Activated CD8-positive, alpha-beta memory T cell treated with anti-CD3 and anti-CD28 coated beads, Interleukin-2, amount 50 U/mL, for 1 hour (primary cell): Measurements from ENCODE around the gene NFE2L3.
"Not testable (repeated sequence)": the region's sequence is repeated elsewhere in the genome, so short reads cannot be mapped to it uniquely, and the experiment has no call there.

Experiments
- DNase-seq: peaks from one replicate; pipeline ENCODE4 v3.0.0-alpha.2; 2020; ENCODE audit errors: extremely low read depth

NFE2L3 gene

GRCh38 chr7:26147030-26147429 lies 5.0 kb upstream of the NFE2L3 start:
- no peak for DNase-seq

- DNase-seq, result not testable (repeated sequence)
Observed at GRCh38 chr7:26147646-26148306, 4.2 kb upstream of the NFE2L3 start.

DNA sequence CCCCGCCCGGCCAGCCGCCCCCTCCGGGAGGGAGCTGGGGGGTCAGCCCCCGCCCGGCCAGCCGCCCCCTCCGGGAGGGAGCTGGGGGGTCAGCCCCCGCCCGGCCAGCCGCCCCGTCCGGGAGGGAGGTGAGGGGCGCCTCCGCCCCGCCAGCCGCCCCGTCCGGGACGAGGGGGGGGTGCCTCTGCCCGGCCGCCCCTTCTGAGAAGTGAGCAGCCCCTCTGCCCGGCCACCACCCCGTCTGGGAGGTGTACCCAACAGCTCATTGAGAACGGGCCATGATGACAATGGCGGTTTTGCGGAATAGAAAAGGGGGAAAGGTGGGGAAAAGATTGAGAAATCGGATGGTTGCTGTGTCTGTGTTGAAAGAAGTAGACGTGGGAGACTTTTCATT lies 3.7 kb upstream of the NFE2L3 start:
- DNase-seq, result not testable (repeated sequence)

DNA sequence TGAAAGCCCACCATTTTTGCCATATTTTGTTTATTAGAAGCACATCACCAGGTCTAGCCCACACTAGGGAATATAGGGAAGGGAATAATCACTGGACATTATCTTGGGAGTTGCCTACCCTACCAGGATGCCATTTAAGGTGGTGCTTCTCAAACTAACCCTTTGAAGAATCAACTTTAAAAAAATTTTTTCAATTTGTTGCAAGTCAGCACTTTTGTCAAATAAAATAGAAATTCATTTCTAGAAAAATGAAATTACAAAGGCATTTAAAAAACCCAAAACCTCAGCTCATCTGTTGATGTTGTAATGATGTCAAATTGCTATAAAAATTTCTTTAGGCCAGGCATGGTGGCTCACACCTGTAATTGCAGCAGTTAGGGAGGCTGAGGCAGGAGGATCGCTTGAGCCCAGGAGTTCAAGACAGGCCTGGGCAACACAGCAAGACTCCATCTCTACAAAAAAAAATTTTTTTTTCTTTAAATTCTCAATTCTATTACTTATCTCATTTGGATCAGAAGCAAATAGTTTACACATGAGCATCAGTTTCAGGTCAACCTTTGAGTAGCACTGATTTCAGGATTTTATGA lies 2.5 kb upstream of the NFE2L3 start:
- DNase-seq, result no peak

DNA sequence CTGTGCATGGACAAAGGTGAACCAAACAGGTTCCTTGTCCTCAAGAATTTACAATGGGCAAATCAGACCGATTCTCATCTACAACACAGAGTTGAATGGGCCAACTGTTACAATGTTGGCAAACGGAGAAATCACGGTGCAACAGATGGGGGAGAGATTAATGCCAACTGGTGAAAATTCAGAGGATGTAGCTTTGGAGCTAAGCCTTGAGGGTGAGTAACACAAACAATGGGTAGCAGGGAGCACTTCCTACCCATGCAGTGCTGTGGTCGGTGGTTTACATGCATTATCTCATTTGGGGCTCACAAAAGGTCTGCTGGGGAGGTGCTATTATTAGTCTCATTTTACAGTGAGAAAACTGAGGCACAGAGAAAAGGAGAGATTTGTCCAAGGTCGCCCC lies 902 bp upstream of the NFE2L3 start:
- DNase-seq, result no peak

DNA sequence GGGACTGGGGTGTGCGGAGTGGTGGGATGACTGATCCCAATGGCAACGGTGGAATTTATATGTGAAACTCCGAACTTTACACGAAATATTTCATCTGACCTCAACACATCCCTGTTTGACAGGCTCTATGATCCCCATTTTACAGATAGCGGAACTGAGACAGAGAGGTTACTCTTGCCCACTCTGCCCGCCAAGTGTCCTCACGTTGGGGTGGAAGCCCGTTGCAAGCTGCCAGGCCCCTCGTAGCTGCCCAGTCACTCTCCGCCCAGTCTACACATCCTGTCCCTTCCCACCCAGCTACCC lies 397 bp upstream of the NFE2L3 start:
- DNase-seq, result no peak

DNA sequence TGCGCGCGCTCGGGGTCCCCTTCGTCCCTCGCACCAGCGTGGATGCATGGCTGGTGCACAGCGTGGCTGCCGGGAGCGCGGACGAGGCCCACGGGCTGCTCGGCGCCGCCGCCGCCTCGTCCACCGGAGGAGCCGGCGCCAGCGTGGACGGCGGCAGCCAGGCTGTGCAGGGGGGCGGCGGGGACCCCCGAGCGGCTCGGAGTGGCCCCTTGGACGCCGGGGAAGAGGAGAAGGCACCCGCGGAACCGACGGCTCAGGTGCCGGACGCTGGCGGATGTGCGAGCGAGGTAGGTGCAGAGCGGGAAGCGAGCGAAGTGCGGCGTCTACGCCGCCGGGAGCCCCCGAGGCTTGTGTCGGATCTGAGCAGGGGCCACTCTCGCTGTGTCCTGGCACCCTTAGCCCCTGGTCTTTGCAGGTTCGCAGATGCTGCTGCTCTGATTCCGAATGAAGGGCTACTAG lies 813 bp downstream of the NFE2L3 start:
- not testable (repeated sequence) for DNase-seq

DNA sequence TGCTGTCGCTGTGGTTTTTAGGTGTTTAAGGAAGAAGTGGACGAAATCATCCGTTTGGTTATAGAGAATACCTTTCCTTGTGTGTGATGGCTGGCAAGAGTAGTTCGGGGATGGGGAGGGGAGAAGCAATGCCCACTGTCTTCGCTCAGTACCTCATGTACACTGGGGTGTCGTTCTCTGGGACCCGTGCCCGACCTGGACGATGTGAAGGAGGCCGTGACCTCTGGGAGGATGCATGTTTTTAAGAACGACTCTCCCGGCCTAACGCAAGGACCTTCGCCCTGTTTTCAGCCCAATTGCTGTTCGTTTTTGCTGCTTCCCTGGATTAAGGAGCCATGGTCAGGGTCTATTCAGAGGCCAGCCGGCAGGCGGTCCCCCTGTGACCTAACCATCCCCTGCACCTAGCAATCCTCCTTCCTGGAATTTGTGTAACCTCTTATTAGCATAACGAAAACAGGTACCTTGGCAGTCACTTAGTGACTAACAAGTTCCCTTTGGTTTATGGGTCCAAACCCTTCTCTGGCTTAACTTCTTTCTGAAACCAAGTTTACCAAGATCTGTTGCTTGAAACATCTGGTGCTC lies 1.3 kb downstream of the NFE2L3 start:
- DNase-seq, result no peak

GRCh38 chr7:26153823-26154783 lies 2.1 kb downstream of the NFE2L3 start:
- DNase-seq, result no peak

- DNase-seq, result no peak
Observed at GRCh38 chr7:26155531-26156375, 3.8 kb downstream of the NFE2L3 start.

GRCh38 chr7:26156451-26157420 lies 4.7 kb downstream of the NFE2L3 start:
- DNase-seq, result no peak

DNA sequence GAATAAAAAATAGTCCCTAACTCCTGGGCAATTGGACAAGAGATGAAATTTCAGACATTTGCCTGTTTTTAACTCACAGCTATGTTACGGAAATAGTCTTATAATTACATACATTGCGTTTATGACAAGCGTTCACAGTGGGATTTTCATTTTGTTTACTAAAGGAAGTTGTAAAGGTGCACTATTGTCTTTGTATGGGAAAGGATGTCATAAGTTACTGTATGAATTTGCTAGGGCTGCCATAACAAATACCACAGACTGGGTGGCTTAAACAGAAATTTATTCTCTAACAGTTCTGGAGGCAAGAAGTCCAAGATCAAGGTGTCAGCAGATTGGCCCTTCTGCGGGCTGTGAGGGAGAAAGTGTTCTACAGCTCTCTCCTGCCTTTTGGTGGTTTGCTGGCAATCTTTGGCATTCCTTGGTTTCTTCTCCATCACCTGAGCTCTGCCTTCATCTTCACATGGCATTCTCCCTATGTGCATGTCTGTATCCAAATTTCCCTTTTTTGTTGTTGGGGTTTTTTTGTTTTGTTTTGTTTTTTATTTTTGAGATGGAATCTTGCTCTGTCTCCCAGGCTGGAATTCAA lies 5.6 kb downstream of the NFE2L3 start:
- no peak for DNase-seq

DNA sequence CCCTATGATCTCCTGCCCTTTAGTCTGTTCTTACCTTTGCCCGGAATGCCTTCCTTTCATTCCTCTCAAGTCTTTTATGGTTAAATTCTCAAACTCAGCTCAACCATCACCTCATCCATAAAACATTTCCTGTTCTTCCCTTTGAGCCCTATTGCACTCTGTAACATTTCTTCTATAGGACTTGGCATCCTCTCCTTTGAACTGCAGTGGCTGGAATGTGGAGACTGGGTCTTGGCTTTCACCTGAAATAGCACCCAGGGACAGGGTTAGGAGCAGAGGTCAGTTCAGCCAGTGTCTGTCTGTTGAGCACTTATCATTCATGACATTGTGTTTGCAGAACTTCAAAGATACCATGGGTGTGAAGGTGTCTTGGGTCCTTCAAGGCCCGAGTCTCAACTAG lies 7.2 kb downstream of the NFE2L3 start:
- DNase-seq, result no peak

GRCh38 chr7:26160896-26161295 lies 8.9 kb downstream of the NFE2L3 start:
- DNase-seq, result no peak

- no peak for DNase-seq
Observed at GRCh38 chr7:26162431-26162830, 10.4 kb downstream of the NFE2L3 start.

DNA sequence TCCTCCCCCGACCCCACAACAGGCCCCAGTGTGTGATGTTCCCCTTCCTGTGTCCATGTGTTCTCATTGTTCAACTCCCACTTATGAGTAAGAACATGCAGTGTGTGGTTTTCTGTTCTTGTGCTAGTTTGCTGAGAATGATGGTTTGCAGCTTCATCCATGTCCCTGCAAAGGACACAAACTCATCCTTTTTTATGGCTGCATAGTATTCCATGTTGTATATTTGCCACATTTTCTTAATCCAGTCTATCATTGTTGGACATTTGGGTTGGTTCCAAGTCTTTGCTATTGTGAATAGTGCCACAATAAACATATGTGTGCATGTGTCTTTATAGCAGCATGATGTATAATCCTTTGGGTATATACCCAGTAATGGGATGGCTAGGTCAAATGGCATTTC lies 11.8 kb downstream of the NFE2L3 start:
- not testable (repeated sequence) for DNase-seq

DNA sequence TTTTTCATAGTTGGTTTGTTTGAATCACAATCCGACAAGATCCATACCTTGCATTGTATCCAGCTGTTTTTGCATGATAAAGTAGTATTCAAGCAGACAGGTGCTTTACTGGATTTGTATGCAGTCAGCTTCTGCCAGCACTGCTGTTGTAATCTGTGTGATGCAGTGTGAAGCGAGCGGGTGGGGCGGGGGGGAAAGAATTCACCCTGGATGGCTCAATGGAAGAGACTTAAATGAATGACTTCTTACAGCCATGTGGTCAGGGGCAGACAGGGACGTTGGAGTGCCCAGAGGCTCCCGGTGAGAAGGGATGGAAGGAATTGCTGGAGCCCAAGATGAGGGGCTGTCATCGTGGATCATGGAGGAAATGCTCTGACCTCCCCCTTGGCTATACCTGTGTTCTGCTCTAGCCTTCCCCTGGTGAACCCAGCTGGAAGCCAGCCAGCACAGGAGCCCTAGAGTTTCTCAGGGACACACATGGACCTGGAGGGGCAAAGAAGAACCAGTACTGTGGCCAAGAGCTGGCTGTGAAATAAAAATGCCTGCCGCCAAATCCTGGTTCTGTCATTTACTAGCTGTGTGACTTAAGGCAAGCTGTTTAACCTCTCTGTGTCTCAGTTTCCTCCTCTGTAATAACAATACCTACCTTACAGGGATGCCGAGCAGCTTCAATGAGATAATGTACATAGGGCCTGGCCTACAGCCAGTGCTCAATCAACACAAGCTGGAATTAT lies 14.1 kb downstream of the NFE2L3 start:
- DNase-seq, result no peak

DNA sequence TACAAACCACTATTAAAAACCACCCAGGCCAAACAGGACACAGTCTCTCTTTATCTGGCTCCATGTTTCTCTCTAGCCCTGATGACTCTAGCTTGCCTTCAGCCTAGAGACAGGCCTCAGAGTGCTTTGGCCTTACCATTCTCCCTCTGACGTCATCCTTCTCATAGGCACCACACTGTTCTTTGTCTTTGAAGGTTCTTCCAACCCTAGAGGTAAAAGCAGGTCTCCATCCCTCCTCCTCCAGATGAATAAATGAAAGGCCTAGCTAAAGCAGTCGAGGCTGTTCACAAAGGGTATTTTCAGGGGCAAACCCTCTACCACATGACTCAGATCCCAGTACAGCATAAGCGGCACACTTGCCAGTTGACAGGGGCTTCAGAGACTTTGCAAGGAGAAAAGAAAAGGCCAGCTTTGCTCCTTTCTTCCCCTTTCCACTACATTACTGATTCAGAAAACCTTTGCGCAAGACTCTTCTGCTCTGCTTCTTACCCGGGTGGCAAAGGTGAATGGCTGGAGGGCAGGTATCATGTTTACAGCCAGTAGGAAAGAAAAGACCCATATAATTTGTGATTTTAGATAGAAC lies 14.8 kb downstream of the NFE2L3 start:
- no peak for DNase-seq
